Stomach (tissue), 4 donors: ENCODE measurements around the gene LYSMD2.
"Not testable (repeated sequence)": the region's sequence is repeated elsewhere in the genome, so short reads cannot be mapped to it uniquely, and the experiment has no call there.

ENCODE experiments used
- CTCF ChIP-seq, 7 experiments: fragments of 450-650 bp in 4 of 7; fragments of 200-600 bp in 3 of 7; sonication (generic) in 3 of 7; IDR thresholded peaks; one replicate each; pipeline ENCODE4 v1.5.1; 2016 to 2019; ENCODE audit warnings: antibody characterized with exemption in 7 of 7, control low read depth in 2 of 7, mild to moderate bottlenecking in 1 of 7
- EP300 ChIP-seq: sonication (generic); formaldehyde crosslinking; IDR thresholded peaks from one replicate; pipeline ENCODE4 v1.6.1; 2017; ENCODE audit warnings: antibody characterized with exemption
- POLR2A ChIP-seq, 4 donors: fragments of 450-650 bp; IDR thresholded peaks; one replicate each; pipeline ENCODE4 v1.6.1; 2016; ENCODE audit warnings: antibody characterized with exemption in 4 of 4, control low read depth in 2 of 4, mild to moderate bottlenecking in 1 of 4, moderate library complexity in 1 of 4
- POLR2AphosphoS5 ChIP-seq, 3 donors: sonication (generic); formaldehyde crosslinking; IDR thresholded peaks; one replicate each; pipeline ENCODE4 v1.6.1; 2016; ENCODE audit warnings: antibody characterized with exemption in 3 of 3

DNA sequence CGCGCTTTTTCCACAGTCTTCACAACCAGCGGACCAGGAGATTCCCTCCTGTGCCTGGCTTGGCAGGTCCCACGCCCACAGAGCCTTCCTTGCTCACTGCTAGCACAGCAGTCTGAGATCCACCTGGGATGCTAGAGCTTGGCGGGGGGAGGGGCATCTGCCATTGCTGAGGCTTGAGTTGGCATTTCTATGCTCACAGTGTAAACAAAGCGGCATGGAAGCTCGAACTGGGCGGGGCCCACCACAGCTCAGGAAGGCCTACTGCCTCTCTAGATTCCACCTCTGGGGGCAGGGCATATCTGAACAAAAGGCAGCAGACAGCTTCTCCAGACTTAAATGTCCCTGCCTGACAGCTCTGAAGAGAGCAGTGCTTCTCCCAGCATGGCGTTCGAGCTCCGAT lies 49.7 kb upstream of the LYSMD2 start:
- TF ChIP-seq CTCF (IDR thresholded peaks at IDR 0.05); POLR2A (IDR thresholded peaks at IDR 0.05); EP300; POLR2AphosphoS5 (IDR thresholded peaks at IDR 0.05): not testable (repeated sequence)
